ENCODE results near the gene IGFBPL1. TPM values are rescaled to one million over a fixed set of nuclear protein-coding genes. Genes with fewer than 3 reads are reported as not detected.
A peak's percentile ranks its signal among the peaks of the same experiment; 100 is the strongest.

Gene IGFBPL1
- total RNA-seq, 1 donor from 2014 or later, result 26.6 TPM

GRCh38 chr9:38370176-38370575 lies 54.1 kb downstream of the IGFBPL1 start:
- Histone ChIP-seq H3K27ac (no peak overlapping the region), H3K4me3 (no peak overlapping the region), H2AFZ (replicated peaks) (no peak overlapping the region), H3K27me3 (no peaks in the 10 kb centered on the region), H3K4me1 (no peaks in the 10 kb centered on the region), H3K9me3 (ENCODE audit: low read depth) (no peaks in the 10 kb centered on the region), H3K36me3 (no peaks in the 10 kb centered on the region), H4K20me1 (ENCODE audit: low read depth) (no peaks in the 10 kb centered on the region), H3K79me2 (ENCODE audit: low read depth) (no peaks in the 10 kb centered on the region), H3K4me2 (no peak overlapping the region), H3K9ac (no peak overlapping the region), H3F3A (ENCODE audit: low read depth) (no peaks in the 10 kb centered on the region)
- Mint-ChIP-seq H3K9me3 (no peaks in the 10 kb centered on the region), H3K36me3 (no peaks in the 10 kb centered on the region), H3K4me3 (no peak overlapping the region), H3K27me3 (ENCODE audit: insufficient read depth, low read depth) (peaks cover 12% of the 10 kb centered on the region), H3K4me1 (peaks cover 10% of the 10 kb centered on the region), H3K27ac (no peak overlapping the region)
- no peak for TF ChIP-seq EZH2phosphoT487 (IDR thresholded peaks at IDR 0.05)
- TF ChIP-seq CTCF (IDR thresholded peaks at IDR 0.05), result no peak
- TF ChIP-seq EZH2 (IDR thresholded peaks at IDR 0.05), result no peak
- DNase-seq (ENCODE audit: low spot score), result no peak

- TF ChIP-seq EZH2 (IDR thresholded peaks at IDR 0.05) (no peak), CTCF (IDR thresholded peaks at IDR 0.05) (no peak), EZH2phosphoT487 (IDR thresholded peaks at IDR 0.05) (no peak)
- Mint-ChIP-seq H3K36me3 (no peaks in the 10 kb centered on the region), H3K4me1 (peaks cover 6% of the 10 kb centered on the region), H3K27me3 (ENCODE audit: insufficient read depth, low read depth) (peaks cover 12% of the 10 kb centered on the region), H3K4me3 (no peak overlapping the region), H3K27ac (no peak overlapping the region), H3K9me3 (no peaks in the 10 kb centered on the region)
- no peaks in the 10 kb centered on the region for H3K9me3 ChIP-seq (ENCODE audit: low read depth)
- no peaks in the 10 kb centered on the region for H3K79me2 ChIP-seq (ENCODE audit: low read depth)
- no peaks in the 10 kb centered on the region for H3K4me1 ChIP-seq
- no peak overlapping the region for H3K4me2 ChIP-seq
- no peaks in the 10 kb centered on the region for H3K27me3 ChIP-seq
- H3K4me3 ChIP-seq, result no peak overlapping the region
- H2AFZ ChIP-seq (replicated peaks), result no peak overlapping the region
- no peaks in the 10 kb centered on the region for H4K20me1 ChIP-seq (ENCODE audit: low read depth)
- no peaks in the 10 kb centered on the region for H3F3A ChIP-seq (ENCODE audit: low read depth)
- H3K36me3 ChIP-seq, result no peaks in the 10 kb centered on the region
- DNase-seq (ENCODE audit: low spot score), result no peak
- no peak overlapping the region for H3K9ac ChIP-seq
- no peak overlapping the region for H3K27ac ChIP-seq
Measured at GRCh38 chr9:38368731-38369130, 55.5 kb downstream of the IGFBPL1 start.

- no peaks in the 10 kb centered on the region for H3K36me3 Mint-ChIP-seq
- no peaks in the 10 kb centered on the region for H4K20me1 ChIP-seq (ENCODE audit: low read depth)
- no peak overlapping the region for H3K27ac Mint-ChIP-seq
- H3K4me3 ChIP-seq, result no peak overlapping the region
- H3K4me2 ChIP-seq, result no peak overlapping the region
- no peak overlapping the region for H3K4me3 Mint-ChIP-seq
- no peaks in the 10 kb centered on the region for H3K36me3 ChIP-seq
- H3K27ac ChIP-seq, result no peak overlapping the region
- H3K27me3 ChIP-seq, result no peaks in the 10 kb centered on the region
- H2AFZ ChIP-seq (replicated peaks), result no peak overlapping the region
- H3K9me3 ChIP-seq (ENCODE audit: low read depth), result no peaks in the 10 kb centered on the region
- TF ChIP-seq CTCF (IDR thresholded peaks at IDR 0.05) (no peak), EZH2 (IDR thresholded peaks at IDR 0.05) (no peak)
- no peaks in the 10 kb centered on the region for H3K4me1 ChIP-seq
- H3F3A ChIP-seq (ENCODE audit: low read depth), result no peaks in the 10 kb centered on the region
- H3K4me1 Mint-ChIP-seq, result peaks cover 10% of the 10 kb centered on the region
- H3K27me3 Mint-ChIP-seq (ENCODE audit: insufficient read depth, low read depth), result peaks cover 15% of the 10 kb centered on the region
- H3K9ac ChIP-seq, result no peak overlapping the region
- no peak for DNase-seq (ENCODE audit: low spot score)
- no peaks in the 10 kb centered on the region for H3K79me2 ChIP-seq (ENCODE audit: low read depth)
- no peaks in the 10 kb centered on the region for H3K9me3 Mint-ChIP-seq
Measured at GRCh38 chr9:38367898-38368297, 56.4 kb downstream of the IGFBPL1 start.

- H3F3A ChIP-seq (ENCODE audit: low read depth), result no peaks in the 10 kb centered on the region
- H3K36me3 ChIP-seq, result no peaks in the 10 kb centered on the region
- H3K79me2 ChIP-seq (ENCODE audit: low read depth), result no peaks in the 10 kb centered on the region
- peaks cover 13% of the 10 kb centered on the region for H3K27me3 Mint-ChIP-seq (ENCODE audit: insufficient read depth, low read depth)
- peak overlapping the region; percentile 25 for H3K27ac Mint-ChIP-seq
- H3K27ac ChIP-seq, result no peak overlapping the region
- no peak overlapping the region for H3K4me3 Mint-ChIP-seq
- H3K9me3 ChIP-seq (ENCODE audit: low read depth), result no peaks in the 10 kb centered on the region
- H3K9ac ChIP-seq, result no peak overlapping the region
- H2AFZ ChIP-seq (replicated peaks), result no peak overlapping the region
- H3K4me2 ChIP-seq, result no peak overlapping the region
- DNase-seq (ENCODE audit: low spot score), result no peak
- peaks cover 15% of the 10 kb centered on the region for H3K4me1 ChIP-seq
- H3K9me3 Mint-ChIP-seq, result no peaks in the 10 kb centered on the region
- no peak for TF ChIP-seq EZH2phosphoT487 (IDR thresholded peaks at IDR 0.05)
- TF ChIP-seq EZH2 (IDR thresholded peaks at IDR 0.05), result no peak
- no peak for TF ChIP-seq CTCF (IDR thresholded peaks at IDR 0.05)
- no peak overlapping the region for H3K4me3 ChIP-seq
- no peaks in the 10 kb centered on the region for H3K27me3 ChIP-seq
- peaks cover 41% of the 10 kb centered on the region for H3K4me1 Mint-ChIP-seq
- no peaks in the 10 kb centered on the region for H4K20me1 ChIP-seq (ENCODE audit: low read depth)
- no peaks in the 10 kb centered on the region for H3K36me3 Mint-ChIP-seq
Measured at GRCh38 chr9:38363589-38363925, 60.7 kb downstream of the IGFBPL1 start.

Data from neural progenitor cell (in vitro differentiated cells).